Inflammatory macrophage treated with lipopolysaccharide for 1 hour (primary cell): ENCODE measurements around the gene TMEM141.
"Not testable (repeated sequence)": the region's sequence is repeated elsewhere in the genome, so short reads cannot be mapped to it uniquely, and the experiment has no call there.

ENCODE experiments used
- DNase-seq, 2 donors: peaks; one replicate each; pipeline ENCODE4 v3.0.0-alpha.2; 2020 to 2022

The TMEM141 gene

DNA sequence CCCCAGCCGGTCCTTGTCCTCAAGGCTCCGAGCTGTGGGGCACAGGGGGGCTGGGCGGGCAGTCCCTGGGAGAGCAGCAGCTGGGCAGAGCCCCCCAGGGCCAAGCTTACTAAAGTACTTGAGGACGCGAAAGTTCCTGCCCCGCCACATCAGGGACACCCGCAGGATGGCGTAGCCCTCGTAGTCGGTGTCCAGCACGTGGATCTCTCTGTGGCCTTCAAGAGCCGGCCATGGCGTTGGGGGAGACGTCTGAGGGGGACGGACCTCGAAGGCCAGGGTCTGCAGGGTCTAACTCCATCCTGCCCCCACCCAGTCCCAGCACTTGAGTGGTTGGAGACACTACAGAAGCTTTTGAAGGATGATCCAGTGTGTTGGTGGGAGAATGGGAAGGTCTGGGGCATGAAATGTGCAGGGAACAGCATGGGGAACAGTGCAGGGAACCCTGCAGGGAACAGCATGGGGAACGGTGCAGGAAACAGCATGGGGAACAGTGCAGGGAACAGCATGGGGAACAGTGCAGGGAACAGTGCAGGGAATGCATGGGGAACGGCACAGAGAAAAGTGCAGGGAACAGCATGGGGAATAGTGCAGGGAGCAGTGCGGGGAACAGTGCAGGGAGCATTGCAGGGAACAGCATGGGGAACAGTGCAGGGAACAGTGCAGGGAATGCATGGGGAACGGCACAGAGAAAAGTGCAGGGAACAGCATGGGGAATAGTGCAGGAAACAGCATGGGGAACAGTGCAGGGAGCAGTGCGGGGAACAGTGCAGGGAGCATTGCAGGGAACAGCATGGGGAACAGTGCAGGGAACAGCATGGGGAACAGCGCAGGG lies 35.6 kb upstream of the TMEM141 start:
- DNase-seq, result not testable (repeated sequence)

DNA sequence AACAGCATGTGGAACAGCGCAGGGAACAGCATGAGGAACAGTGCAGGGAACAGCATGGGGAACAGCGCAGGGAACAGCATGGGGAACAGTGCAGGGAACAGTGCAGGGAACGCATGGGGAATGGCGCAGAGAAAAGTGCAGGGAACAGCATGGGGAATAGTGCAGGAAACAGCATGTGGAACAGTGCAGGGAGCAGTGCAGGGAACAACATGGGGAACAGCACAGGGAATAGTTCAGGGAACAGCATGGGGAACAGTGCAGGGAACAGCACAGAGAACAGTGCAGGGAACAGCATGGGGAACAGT lies 35.1 kb upstream of the TMEM141 start:
- no peak for DNase-seq

DNA sequence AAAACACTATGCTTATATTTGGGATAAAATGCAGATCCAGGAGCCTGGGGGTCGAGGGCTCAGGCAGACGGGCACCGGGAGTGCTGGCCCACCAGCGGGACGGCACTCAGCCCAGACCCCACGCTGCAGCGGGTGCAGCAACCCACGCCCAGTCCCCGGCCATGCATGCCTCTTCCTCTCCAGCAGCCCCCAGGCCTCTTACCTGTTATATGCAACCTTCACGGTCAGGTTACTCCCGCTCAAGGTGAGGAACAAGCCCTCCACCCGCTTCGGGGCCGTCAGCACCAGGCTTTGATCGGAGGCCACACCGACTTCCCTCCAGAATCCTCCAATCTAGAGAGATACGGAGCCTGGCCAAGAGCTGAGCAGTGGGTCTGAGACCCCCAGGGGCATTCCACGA lies 34.3 kb upstream of the TMEM141 start:
- DNase-seq, result no peak

DNA sequence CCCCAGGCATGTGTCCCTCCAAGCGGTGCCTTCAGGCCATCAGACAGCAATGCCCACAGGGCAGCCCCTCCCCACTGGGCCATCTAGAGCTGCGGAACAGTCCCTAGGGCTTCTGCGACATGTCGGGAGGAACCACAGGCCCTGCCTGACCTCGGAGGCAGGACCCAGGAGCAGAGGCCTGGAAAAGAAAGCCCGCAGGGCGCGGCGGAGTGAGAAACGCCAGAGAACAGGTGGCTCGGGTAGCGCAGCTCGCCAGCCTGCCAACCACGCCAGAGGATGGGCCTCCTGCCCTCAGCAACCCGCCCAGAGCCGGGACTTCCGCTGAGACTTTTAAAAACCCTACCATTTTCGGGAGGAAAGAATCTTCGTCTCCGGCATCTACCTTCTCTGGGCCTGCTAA lies 33.8 kb upstream of the TMEM141 start:
- no peak for DNase-seq

DNA sequence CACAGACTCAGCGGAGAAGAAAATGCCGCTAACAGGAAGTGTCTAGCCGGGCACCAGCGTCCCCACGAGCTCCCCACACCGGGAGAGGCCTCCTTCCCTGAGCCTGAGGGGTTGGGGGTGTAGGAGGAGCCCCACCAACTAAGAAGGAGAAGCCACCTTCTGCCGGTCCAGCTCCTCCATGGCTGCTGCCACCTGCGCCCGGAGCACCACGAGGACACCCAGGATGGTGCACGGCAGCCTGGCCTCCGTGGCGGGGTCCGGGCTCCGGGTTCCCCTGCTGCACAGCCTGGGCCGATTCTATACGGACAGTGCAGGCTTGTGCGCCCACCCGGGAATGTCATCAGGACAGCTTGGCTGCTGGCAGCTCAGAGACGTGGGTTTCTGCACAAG lies 33.4 kb upstream of the TMEM141 start:
- DNase-seq, result no peak

DNA sequence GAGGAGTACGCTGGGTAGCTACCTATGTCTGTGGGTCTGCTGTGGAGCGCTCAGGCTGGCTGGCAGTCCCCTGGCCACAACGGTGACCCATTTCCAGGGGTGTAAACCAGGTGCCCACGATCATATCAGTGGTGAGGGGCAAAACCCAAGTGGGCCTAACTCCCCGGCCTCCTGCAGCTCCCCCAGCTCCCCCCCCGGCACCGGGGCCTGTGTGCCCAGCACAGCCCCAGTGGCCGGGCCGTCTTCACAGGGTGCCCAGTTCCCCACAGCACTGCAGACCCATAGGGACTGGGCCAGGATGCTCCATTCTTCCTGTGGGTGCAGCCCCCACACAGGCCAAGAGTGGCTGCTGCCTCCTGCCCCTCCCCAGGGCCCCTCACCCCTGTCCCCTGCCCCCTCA lies 32.1 kb upstream of the TMEM141 start:
- no peak for DNase-seq

DNA sequence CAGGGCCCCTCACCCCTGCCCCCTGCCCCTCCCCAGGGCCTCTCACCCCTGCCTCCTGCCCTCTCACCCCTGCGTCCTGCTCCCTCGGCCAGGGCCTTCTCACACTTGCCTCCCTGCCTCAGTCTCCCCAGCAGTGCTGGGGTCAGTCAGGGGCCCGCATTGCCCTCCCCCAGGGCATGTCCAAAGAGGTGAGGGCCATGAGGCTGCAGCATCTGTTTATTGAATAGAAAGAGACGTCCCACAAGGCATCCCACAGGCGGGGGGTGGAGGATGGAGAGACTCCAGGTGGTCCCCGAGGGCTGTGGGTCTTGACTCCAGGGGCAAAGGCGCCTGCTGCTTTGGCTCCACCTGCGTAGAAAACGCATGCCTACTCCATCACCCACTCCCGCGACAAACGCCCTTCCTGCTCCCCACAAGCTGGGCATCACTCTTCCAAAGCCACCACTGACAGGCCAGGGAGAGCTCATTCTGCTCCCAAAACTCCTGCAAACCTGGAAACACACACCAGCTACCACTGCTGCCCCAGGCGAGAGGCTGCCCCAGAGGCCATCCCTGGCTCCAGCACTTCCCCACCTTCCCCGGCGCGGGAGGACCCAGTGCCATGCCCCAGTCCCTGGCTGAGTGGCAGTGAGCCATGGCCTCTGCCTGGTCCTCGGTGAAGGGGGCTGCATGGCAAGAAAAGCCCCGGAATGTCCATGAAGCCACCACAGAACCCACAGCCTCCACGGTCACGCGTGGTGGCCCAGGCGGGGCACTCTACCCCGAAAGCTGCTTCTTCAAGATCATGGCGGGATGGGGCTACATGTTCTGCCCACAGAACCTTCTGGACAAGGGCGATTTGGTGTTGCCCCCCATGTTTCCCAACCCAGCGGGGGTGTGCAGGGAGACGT lies 31.5 kb upstream of the TMEM141 start:
- no peak for DNase-seq

DNA sequence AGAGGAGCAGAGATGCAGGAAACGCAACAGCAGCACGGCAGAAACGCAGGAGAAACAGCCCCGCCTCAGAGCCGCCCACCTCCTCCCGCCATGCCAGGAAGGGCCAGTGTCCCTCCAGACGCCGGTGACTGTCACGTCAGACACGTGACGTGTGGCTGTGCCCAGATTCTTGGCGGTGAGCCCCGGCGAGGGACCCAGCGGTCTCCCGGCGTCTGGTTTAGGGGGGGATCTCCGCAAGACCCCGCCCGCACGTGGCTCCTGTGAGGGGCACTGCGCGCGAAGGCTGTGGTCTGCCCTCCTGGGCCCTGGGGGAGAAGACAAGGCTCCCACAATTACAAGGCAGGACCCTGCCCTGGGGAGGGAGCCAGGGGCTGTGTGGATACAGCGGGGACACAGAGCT lies 30.7 kb upstream of the TMEM141 start:
- no peak for DNase-seq

DNA sequence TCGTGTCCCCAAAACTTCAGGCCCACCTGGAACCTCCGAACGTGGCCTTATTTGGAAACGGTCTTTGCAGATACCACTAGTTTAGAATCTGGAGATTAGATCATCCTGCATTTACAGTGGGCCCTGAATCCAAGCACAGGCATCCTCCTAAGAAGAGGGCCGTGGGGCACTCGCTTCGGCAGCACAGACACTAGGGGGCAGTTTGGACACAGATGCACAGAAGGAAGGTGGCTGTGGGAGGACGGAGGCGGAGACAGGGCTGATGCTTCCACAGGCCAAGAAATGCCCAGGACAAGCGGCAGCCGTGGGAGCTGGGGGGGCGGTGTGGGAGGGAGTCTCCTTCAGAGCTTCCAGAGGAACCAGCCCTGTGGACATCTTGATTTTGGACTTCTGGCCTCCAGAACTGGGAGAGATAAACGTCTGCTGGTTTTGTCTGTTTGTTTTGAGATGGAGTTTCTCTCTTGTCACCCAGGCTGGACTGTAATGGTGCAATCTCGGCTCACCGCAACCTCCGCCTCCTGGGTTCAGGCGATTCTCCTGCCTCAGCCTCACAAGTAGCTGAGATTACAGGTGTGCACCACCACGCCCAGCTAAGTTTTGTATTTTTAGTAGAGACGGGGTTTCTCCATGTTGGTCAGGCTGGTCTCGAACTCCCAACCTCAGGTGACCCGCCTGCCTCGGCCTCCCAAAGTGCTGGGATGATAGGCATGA lies 30.2 kb upstream of the TMEM141 start:
- peak; percentile 26 to 72 for DNase-seq

DNA sequence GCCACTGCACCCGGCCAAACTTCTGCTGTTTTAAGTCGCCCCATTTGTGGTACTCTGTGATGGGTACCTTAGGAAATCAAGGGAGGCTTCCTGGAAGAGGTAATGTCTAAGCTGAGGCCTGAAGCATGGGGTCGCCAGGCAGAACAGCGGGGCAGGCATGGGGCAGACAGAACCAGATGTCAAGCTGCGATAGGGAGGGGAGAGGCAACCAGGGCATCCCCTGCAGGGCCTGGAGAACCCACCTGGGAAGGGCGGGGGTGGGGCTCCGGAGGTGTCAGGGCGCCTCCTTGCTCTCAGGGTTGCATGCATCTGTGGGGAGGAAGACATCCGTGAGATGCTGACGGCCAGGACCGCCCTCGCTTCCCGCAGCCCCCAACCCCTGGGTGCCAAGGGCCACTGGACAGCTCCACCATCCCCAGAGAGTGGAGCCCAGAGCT lies 29.6 kb upstream of the TMEM141 start:
- DNase-seq, result no peak

DNA sequence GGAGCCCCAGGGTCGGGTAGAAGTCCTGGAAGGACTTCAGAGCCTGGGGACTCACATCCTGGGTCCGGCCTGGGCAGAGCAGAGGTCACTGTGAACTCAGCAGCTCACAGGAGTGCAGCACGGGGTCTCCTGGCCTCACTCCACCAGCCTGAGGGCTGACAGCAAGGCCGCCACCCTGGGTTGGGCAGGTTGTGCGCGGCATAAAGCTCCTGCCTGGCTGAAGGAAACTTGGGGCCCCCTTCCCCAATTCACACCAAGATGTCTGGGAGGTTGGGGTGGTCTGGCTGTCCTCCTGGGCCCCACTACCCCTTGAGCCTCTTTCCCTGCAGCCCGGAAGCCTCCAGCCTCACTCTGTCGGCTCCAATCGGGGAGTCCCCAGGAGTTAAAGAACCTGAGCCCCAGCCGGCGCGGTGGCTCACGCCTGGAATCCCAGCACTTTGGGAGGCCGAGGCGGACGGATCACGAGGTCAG lies 28.9 kb upstream of the TMEM141 start:
- no peak for DNase-seq

DNA sequence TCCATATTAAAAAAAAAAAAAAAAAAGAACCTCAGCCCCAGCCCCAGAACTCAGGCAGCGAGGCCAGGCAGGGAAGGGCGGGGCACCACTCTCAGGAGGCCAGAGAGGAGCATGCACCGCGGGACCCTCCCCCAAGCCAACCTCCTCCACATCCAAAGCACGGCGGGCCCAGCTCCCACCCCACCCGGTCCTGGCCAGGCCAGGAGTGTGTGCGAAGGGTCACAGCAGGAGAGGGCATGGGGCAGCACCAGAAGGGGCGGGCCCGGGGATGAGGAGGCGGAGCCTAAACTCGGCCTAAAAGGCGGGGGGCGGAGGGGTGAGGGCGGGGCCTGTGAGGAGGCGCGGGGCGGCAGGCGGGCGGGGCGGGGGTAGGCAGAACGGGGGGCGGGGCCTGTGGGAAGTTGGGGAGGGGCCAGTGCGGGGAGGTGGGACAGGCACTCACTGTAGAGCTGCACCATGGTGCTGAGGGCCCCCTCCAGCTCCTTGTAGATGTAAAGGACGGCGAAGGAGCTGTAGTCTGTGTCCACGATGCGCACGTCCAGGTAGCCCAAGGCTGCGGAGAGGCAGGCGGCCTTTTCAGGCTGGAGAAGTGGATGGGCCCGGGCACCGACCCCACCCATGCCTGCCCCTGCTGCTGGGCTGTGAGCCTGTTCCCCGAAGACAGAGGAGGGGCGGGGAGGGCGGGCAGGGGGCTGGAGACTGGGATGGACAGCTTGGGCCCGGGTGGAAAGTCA lies 28.1 kb upstream of the TMEM141 start:
- DNase-seq, result no peak

DNA sequence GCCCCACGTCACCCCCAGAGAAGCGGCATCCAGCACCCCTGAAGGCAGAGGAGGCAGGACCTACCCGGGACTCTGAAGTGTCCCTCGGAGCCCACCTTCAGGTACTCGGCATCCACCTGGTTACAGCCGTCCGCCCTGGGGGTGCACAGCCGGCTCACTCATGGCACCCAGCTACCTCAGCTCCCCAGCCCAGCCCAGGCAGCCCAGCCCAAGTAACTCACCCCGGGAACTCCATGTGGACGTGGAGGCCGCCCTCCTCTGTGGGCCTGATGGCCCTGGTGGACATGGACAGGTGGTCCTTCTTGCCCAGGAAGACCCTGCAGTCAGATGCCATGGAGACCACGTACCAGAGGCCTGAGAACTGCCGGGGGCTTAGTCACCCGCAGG lies 27.5 kb upstream of the TMEM141 start:
- DNase-seq, result no peak

DNA sequence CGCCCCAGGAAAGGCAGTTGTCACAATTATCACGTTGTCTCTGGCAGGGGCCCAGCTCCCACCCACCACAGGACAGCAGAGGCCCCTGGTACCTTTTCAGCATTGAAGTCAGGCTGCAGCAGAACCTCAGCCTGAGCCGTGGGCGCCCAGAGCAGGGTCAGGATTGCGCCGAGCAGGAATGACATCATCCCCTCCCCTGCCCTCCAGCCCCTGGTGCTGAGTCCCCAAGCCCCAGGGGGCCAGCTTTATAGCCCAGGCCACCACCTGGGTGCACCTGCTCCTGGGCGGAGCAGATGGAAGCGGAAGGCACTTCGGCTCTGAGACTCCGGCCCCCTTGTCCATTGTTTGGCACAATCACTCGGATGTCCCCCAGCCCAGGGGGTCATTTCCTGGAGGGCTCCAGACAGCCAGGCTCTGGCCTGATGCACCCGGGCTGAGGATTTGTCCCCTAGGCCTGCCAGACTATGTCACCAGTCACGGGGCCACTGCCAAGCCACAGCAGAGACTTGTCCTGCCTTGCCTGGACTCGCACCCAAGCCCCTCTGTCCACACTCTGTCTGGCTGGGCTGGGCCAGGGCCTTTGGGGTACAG lies 26.7 kb upstream of the TMEM141 start, which contains the start of gene LCN15:
TSS of gene LCN15 (minus strand) at position 218 of the 591 bp plus-strand sequence. CDS start at position 188, 30 bp downstream.
- DNase-seq, result no peak

DNA sequence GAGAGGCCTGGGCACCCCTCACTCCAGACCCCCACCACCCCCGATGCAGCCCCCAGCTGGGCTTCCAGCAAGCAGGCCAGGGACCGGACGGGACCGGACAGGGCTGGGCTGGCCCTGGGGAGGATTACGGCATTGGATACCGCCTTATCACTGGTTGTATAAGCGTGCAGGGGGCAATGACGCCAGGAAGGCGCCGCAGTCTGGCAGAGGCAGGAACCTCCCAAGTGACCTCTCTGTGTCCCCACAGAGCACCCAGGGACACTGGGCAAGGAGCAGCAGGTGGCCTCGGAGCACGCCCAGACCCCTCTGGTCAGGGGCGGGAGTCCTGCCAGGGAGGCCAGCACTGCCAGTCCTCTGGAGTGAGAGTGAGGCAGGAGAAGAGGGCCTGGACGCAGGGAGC lies 26.1 kb upstream of the TMEM141 start:
- no peak for DNase-seq

DNA sequence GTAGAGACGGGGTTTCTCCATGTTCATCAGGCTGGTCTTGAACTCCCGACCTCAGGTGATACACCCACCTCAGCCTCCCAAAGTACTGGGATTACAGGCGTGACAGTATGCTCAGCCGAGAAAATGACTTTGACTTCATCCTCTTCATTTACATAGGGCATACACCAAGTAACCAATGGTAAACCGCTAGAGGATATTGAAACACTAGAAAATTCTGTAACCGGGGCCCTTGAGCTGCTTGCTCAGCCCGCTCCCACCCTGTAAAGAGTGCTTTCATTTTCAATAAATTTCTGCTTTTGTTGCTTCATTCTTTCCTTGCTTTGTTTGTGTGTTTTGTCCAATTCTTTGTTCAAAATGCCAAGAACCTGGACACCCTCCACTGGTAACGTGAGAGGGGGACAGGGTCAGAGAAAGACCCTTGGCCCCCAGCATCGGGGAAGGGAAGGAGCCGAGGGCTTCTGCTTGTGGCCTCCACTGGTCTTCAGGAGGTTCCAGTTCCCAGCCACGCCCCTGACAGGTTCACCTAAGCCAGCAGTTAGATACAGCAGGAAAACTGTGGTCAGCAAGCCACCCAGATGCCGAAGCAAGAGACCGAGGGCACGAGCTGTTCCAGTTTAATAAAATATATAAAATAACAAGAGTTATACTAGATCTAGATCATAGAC lies 25.3 kb upstream of the TMEM141 start:
- peak in 1 of 2 donors; percentile 11 for DNase-seq

DNA sequence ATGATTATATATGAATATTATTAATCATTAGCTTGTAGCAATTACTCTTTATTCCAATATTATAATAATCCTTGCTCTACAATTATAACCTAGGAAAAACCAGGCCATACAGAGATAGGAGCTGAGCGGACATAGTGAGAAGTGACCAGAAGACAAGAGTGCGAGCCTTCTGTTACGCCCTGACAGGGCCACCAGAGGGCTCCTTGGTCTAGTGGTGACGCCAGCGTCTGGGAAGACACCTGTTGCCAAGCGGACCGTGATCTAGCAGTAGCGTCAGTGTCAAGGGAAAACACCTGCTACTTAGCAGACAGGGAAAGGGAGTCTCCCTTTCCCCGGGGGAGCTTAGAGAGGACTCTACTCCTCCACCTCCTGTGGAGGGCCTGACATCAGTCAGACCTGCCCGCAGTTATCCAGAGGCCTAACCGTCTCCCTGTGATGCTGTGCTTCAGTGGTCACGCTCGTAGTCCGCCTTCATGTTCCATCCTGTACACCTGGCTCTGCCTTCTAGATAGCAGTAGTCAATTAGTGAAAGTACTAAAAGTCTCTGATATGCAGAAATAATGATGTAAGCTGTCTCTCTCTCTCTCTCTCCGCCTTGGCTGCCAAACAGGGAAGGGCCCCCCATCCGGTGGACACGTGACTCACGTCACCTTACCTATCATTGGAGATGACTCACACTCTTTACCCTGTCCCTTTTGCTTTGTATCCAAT lies 24.6 kb upstream of the TMEM141 start:
- peak; percentile 51 to 76 for DNase-seq

DNA sequence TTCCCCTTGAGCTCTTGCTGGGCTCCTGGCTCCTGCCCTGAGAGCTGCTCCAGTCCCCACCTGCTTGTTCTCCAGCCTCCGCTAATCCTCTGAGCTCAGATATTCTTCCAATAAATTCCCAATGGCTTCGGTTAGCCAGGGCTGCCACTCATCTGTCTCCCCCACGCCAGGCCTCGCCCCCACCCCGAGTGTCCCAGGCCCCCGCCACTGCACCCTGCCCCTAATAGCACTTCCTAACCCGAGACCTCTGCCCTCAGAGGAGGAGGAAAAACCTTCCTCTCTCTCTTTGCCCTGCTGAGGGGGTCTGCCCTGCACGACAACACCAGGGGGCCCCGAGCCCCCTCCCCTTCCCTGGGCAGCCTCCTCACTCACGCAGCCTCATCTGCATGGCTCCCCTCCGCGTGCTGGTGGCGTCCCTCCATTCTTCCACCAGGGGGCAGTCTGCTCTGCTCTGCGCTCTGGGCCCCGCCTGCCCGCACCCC lies 21.4 kb upstream of the TMEM141 start:
- peak in 1 of 2 donors; percentile 50 for DNase-seq

DNA sequence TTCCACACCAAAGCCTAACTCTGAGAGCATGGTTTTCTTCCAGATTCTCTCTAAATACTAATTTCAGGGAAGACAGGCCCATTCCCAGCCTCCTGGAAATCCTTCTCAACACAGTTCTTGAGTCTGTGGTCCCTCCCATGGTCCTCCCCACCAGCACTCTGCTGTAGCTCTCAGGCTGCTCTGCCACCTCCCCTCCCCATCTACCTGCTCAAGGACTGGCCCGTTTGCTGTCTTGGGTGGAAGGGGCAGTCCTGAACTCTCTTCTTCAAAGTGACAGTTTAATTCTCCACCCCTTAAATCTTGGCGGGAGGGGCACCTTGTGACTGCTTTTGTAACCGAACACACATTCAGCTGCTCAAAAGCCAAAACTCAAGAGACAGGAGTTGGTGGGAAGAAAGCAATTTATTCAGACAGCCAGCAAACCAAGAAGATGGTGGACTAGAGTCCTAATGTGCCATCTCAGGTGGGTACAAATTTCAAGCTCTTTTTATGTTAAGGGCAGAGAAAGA lies 19.2 kb upstream of the TMEM141 start:
- no peak for DNase-seq

DNA sequence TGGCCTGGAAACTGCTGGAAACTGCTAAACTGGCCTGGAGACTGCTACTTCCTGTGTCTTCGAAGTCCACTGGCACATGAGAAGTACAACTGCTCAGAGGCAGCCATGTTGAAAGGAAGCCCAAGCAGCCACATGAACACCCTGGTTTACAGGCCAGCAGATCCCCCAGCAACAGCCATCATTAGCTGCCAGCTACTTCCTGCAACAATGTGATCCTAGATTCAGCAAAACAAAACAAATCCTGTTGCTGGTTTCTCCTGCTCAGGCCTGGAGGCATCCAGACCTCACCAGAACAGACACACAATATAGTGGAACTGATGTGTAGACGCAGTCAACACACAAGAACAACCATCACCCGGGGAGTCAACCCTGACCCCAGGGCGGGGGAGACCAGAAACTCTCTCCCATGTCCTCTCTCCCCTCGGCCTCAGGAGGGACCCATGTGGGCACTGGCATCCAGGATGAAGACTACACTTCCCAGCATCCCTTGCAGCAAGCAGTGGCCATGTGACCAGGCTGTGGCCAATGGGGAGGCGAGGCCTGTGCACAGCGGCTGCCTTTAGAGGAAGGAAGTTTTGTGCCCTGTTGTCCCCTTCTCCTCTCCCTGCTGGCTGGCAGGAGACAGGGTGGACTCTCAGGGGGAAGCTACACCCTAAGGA lies 17.6 kb upstream of the TMEM141 start:
- DNase-seq, result peak; percentile 16 to 41
